Urothelium cell line (cell line): ENCODE data around the gene CDK17.

Source experiments
- DNase-seq: peaks from one replicate; pipeline ENCODE4 v3.0.0; 2011; ENCODE audit warnings: low spot score, mixed read lengths
- FAIRE-seq: peaks from 2 replicates; lab custom pipeline; 2011; peaks lifted over from hg19 to GRCh38; lab: Jason Lieb, UNC

Gene CDK17

GRCh38 chr12:96241846-96242256 is 158.4 kb downstream of the CDK17 start:
- FAIRE-seq = no peak

GRCh38 chr12:96241431-96241830 is 158.8 kb downstream of the CDK17 start:
- FAIRE-seq (no peak), DNase-seq (no peak)

More at GRCh38 chr12:96241846-96242256, 158.4 kb downstream of the CDK17 start:
- no peak for DNase-seq

GRCh38 chr12:96240656-96241055 is 159.6 kb downstream of the CDK17 start:
- FAIRE-seq = no peak
- no peak for DNase-seq

GRCh38 chr12:96239711-96240635 is 160.3 kb downstream of the CDK17 start:
- FAIRE-seq = no peak
- DNase-seq = no peak

- FAIRE-seq (no peak), DNase-seq (no peak)
Observed at GRCh38 chr12:96238336-96239047, 161.7 kb downstream of the CDK17 start.

GRCh38 chr12:96237465-96238077 is 162.7 kb downstream of the CDK17 start:
- FAIRE-seq (no peak), DNase-seq (peak; percentile 75)

- DNase-seq (no peak), FAIRE-seq (no peak)
Observed at GRCh38 chr12:96237035-96237434, 163.2 kb downstream of the CDK17 start.

GRCh38 chr12:96236221-96236822 is 163.9 kb downstream of the CDK17 start:
- FAIRE-seq = no peak
- DNase-seq = no peak

GRCh38 chr12:96235484-96235826 is 164.8 kb downstream of the CDK17 start:
- FAIRE-seq (no peak), DNase-seq (no peak)

GRCh38 chr12:96234591-96235483 is 165.4 kb downstream of the CDK17 start:
- DNase-seq (no peak), FAIRE-seq (no peak)

GRCh38 chr12:96233939-96234461 is 166.2 kb downstream of the CDK17 start:
- DNase-seq = no peak
- no peak for FAIRE-seq

GRCh38 chr12:96233168-96233567 is 167.1 kb downstream of the CDK17 start:
- FAIRE-seq (no peak), DNase-seq (no peak)

GRCh38 chr12:96230646-96231045 is 169.6 kb downstream of the CDK17 start:
- DNase-seq = no peak
- no peak for FAIRE-seq

GRCh38 chr12:96228566-96229248 is 171.5 kb downstream of the CDK17 start:
- FAIRE-seq = no peak
- DNase-seq = no peak
